DND-41 (cell line): ENCODE measurements around the gene GTF2H3.

Source experiments
- ATAC-seq: fragments of 200-7000 bp; cut with Tn5 transposase; 3 replicates; pipeline ENCODE4 v1.9.1; 2021; ENCODE audit warnings: low read depth; ENCODE audit not compliant: insufficient read depth
- DNase-seq: peaks from one replicate; pipeline ENCODE4 v3.0.0-alpha.2; 2020
- H2AFZ ChIP-seq: 2 replicates; pipeline ENCODE4 v1.6.0; 2012; ENCODE audit warnings: low read depth, low read length
- H3K27ac ChIP-seq: 2 replicates; pipeline ENCODE4 v1.5.1; 2012; ENCODE audit warnings: low read length, inconsistent platforms
- H3K27me3 ChIP-seq: fragments of 200-600 bp; sonication (generic); 2 replicates; pipeline ENCODE4 v1.6.0; 2012; ENCODE audit warnings: low read length, mild to moderate bottlenecking, inconsistent platforms; ENCODE audit not compliant: insufficient read depth, poor library complexity
- H3K36me3 ChIP-seq: 2 replicates; pipeline ENCODE4 v1.5.1; 2012; ENCODE audit warnings: low read length, inconsistent platforms; ENCODE audit not compliant: insufficient read depth
- H3K4me1 ChIP-seq: 2 replicates; pipeline ENCODE4 v1.5.1; 2012; ENCODE audit warnings: mild to moderate bottlenecking, low read length; ENCODE audit not compliant: insufficient read depth
- H3K4me2 ChIP-seq: 2 replicates; pipeline ENCODE4 v1.6.0; 2012; ENCODE audit warnings: mild to moderate bottlenecking, moderate library complexity, low read length, inconsistent platforms; ENCODE audit not compliant: insufficient read depth
- H3K4me3 ChIP-seq, 2 experiments: fragments of 200-600 bp in 1 of 2; shearing (Covaris generic) in 1 of 2; 2 replicates each; pipeline ENCODE4 v1.5.1; 2012 to 2016; ENCODE audit warnings: inconsistent platforms in 2 of 2, low read length in 2 of 2, mild to moderate bottlenecking in 2 of 2, low read depth in 1 of 2, moderate library complexity in 1 of 2
- H3K79me2 ChIP-seq: 2 replicates; pipeline ENCODE4 v1.6.0; 2012; ENCODE audit warnings: low read length, inconsistent platforms; ENCODE audit not compliant: insufficient read depth
- H3K9ac ChIP-seq: 2 replicates; pipeline ENCODE4 v1.6.0; 2012; ENCODE audit warnings: low read depth, mild to moderate bottlenecking, inconsistent platforms, low read length, moderate library complexity
- H3K9me3 ChIP-seq: 2 replicates; pipeline ENCODE4 v1.5.1; 2012; ENCODE audit warnings: low read length, moderate library complexity, mild to moderate bottlenecking, inconsistent platforms; ENCODE audit not compliant: insufficient read depth, severe bottlenecking
- H4K20me1 ChIP-seq: 2 replicates; pipeline ENCODE4 v1.6.0; 2012; ENCODE audit warnings: low read length; ENCODE audit not compliant: insufficient read depth
- EZH2 ChIP-seq: IDR thresholded peaks from 3 replicates; pipeline ENCODE4 v1.6.1; 2012; ENCODE audit warnings: borderline replicate concordance, low read depth, mild to moderate bottlenecking, moderate library complexity, low read length, inconsistent platforms; ENCODE audit not compliant: severe bottlenecking
- TF ChIP-seq, protein P1 (sequence below): IDR thresholded peaks from 2 replicates; pipeline ENCODE4 v1.5.1; 2012; ENCODE audit warnings: borderline replicate concordance, low read length, moderate library complexity, mild to moderate bottlenecking; ENCODE audit not compliant: poor library complexity, severe bottlenecking; ENCODE audit errors: extremely low read depth

GTF2H3 gene

GRCh38 chr12:123657211-123657610, 23.6 kb downstream of the GTF2H3 start:
- Histone ChIP-seq H3K9ac (no peak overlapping the region), H3K4me3 (no peak overlapping the region), H3K79me2 (no peaks in the 10 kb centered on the region), H2AFZ (no peak overlapping the region), H4K20me1 (no peaks in the 10 kb centered on the region), H3K9me3 (no peaks in the 10 kb centered on the region), H3K36me3 (peaks cover 63% of the 10 kb centered on the region), H3K4me2 (no peak overlapping the region), H3K27ac (no peak overlapping the region), H3K27me3 (no peaks in the 10 kb centered on the region), H3K4me1 (no peaks in the 10 kb centered on the region)
- DNase-seq (no peak), ATAC-seq (no peak)
- TF ChIP-seq, protein P1, sequence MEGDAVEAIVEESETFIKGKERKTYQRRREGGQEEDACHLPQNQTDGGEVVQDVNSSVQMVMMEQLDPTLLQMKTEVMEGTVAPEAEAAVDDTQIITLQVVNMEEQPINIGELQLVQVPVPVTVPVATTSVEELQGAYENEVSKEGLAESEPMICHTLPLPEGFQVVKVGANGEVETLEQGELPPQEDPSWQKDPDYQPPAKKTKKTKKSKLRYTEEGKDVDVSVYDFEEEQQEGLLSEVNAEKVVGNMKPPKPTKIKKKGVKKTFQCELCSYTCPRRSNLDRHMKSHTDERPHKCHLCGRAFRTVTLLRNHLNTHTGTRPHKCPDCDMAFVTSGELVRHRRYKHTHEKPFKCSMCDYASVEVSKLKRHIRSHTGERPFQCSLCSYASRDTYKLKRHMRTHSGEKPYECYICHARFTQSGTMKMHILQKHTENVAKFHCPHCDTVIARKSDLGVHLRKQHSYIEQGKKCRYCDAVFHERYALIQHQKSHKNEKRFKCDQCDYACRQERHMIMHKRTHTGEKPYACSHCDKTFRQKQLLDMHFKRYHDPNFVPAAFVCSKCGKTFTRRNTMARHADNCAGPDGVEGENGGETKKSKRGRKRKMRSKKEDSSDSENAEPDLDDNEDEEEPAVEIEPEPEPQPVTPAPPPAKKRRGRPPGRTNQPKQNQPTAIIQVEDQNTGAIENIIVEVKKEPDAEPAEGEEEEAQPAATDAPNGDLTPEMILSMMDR, result no peak
- no peak for TF ChIP-seq EZH2

DNA sequence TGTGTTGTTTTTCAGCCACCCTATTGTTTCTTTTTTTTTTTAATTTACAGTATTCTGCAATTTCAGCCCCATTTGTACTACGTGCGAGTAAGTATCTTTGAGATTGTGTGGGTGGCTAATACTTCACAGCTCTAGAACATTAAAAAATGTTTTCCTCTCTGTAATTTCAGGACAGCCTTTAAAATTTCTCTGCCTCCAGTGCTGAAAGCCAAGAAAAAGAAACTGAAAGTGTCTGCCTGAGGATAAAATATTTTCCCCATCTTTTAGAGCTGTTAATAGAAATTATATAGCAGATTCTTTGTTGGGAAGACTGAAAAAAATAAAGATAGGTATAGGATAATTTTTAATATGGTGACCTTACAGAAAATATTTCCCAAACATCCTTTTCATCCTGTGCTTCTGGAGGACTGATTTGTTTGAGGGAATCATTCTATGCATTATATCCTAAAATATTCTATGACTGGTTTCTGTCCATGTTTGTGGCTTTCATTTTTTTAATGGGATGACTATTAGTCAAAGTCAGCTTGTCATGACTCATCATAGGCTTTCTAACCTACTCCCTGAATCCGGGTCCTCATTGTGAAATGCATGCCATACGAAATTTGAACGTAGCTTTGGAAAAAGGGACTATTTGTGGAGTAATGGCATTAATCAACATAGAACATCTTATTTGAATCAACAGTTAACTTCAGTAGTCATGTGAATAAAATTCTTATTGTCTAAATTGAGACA, 26.5 kb downstream of the GTF2H3 start:
- DNase-seq, result no peak
- H3K79me2 ChIP-seq, result no peaks in the 10 kb centered on the region
- H3K4me2 ChIP-seq, result no peak overlapping the region
- no peak overlapping the region for H2AFZ ChIP-seq
- H3K27ac ChIP-seq, result no peak overlapping the region
- H3K36me3 ChIP-seq, result peaks cover 44% of the 10 kb centered on the region; the same call in 1 of the 2 replicates
- no peak overlapping the region for H3K9ac ChIP-seq
- no peaks in the 10 kb centered on the region for H3K9me3 ChIP-seq
- TF ChIP-seq, protein P1, result no peak
- no peak for TF ChIP-seq EZH2
- no peaks in the 10 kb centered on the region for H4K20me1 ChIP-seq
- H3K4me1 ChIP-seq, result no peaks in the 10 kb centered on the region
- H3K4me3 ChIP-seq, result no peak overlapping the region
- no peak for ATAC-seq
- H3K27me3 ChIP-seq, result no peaks in the 10 kb centered on the region

- Histone ChIP-seq H2AFZ (no peak overlapping the region), H3K4me2 (no peak overlapping the region), H3K36me3 (peaks cover 3% of the 10 kb centered on the region; the same call in 1 of the 2 replicates), H4K20me1 (no peaks in the 10 kb centered on the region), H3K79me2 (no peaks in the 10 kb centered on the region), H3K27ac (no peak overlapping the region), H3K4me3 (no peak overlapping the region), H3K9ac (no peak overlapping the region), H3K27me3 (no peaks in the 10 kb centered on the region), H3K9me3 (no peaks in the 10 kb centered on the region), H3K4me1 (peaks cover 19% of the 10 kb centered on the region)
- TF ChIP-seq, protein P1, result no peak
- no peak for TF ChIP-seq EZH2
- ATAC-seq (no peak), DNase-seq (no peak)
These were observed 34.1 kb downstream of the GTF2H3 start for GRCh38 chr12:123667771-123668170.
